Measurements from ENCODE around the gene RASA3. TPM values are rescaled to one million over a fixed set of nuclear protein-coding genes. Genes with fewer than 3 reads are reported as not detected.
"Not testable (repeated sequence)": the region's sequence is repeated elsewhere in the genome, so short reads cannot be mapped to it uniquely, and the experiment has no call there.

RASA3 gene
- 22.8 and 24.4 TPM in 2 replicates for total RNA-seq (2014; rRNA removed; shearing (Covaris generic))

- DNase-seq (ENCODE audit: low read depth), result peak; percentile 81
Observed at GRCh38 chr13:114132419-114133121, at the start of gene RASA3. TSS of gene RASA3 (minus strand) at chr13:114132623. CDS start at chr13:114132489, 134 bp downstream.

- no peak for DNase-seq (ENCODE audit: low read depth)
Observed at GRCh38 chr13:114179087-114179658, 46.8 kb upstream of the RASA3 start, which contains the start of gene CFAP97D2. TSS of gene CFAP97D2 (plus strand) at chr13:114179257. CDS start at chr13:114179331, 74 bp downstream.

- DNase-seq (ENCODE audit: low read depth), result no peak
Observed at GRCh38 chr13:114177245-114178010, 45.0 kb upstream of the RASA3 start.

DNA sequence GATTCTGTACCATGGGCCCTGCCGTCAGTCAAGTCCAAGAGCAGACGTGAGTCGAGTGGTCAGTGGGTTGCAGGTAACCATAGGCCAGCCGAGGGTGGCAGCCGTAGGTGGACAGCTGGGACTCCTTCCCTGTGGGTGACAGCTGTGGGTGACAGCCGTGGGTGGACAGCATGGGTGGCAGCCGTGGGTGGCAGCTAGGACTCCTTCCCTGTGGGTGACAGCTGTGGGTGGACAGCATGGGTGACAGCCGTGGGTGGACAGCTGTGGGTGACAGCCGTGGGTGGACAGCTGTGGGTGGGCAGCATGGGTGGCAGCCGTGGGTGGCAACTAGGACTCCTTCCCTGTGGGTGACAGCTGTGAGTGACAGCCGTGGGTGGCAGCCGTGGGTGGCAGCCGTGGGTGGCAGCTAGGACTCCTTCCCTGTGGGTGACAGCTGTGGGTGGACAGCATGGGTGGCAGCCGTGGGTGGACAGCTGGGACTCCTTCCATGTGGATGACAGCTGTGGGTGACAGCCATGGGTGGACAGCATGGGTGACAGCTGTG, 44.0 kb upstream of the RASA3 start:
- not testable (repeated sequence) for DNase-seq (ENCODE audit: low read depth)

DNA sequence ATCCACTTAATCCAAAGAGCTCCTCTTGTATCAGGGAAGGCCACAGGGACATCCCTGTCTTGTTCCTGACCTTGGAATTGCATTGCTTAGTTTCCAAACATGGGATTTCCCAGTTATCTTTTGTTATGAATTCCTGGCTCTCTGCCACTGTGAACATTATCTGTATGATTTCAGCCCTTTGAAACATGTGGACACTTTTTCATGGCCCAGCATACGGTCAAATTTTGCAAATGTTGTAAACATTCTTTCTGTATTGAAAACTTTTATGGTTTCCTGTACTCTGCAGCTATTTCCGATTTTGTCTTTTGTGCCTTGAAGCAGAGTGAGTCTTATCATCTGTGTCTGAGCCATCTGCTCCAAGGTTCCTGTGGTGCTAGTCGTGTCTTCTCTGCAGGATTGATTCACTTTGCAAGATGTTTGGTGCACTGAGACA, 42.1 kb upstream of the RASA3 start:
- DNase-seq (ENCODE audit: low read depth), result peak; percentile 9

DNA sequence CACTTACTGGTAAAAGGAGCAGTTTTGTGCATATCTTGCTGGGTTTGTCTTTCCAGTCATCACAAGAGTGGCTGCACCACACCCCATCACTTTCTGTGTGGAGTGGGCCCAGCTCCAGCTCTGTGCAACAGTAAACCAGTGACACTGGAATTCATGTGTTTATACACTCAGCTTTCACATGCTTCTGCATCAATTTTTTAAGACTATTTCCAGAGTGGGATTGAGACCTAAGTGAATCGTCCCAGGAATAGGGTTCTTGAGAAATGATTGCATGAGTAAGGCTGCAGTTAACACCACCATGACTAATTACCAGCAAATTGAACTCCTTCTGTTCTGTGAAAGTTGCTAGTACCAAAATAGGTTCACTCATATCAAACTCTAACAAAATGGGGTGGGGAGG, 41.3 kb upstream of the RASA3 start:
- DNase-seq (ENCODE audit: low read depth), result peak; percentile 51

DNA sequence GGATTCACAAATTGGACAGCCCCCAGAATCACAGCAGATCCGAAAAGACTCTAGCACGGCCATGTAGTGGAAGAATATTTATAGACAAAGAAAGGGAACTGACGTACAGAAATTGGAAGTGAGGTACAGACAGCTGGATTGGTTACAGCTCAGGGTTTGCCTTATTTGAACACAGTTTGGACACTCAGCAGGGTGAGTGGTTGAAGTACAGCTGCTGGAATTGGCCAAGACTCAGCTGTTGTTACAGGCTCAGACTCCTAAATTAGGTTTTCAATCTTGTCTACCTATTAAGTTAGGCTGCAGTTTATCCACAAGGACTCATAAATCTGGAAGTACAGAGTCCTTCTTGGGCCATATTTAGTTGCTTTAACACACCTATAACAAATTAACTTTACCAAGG, 40.8 kb upstream of the RASA3 start:
- DNase-seq (ENCODE audit: low read depth), result no peak

- DNase-seq (ENCODE audit: low read depth), result no peak
Observed at GRCh38 chr13:114167885-114168284, 35.5 kb upstream of the RASA3 start.

DNA sequence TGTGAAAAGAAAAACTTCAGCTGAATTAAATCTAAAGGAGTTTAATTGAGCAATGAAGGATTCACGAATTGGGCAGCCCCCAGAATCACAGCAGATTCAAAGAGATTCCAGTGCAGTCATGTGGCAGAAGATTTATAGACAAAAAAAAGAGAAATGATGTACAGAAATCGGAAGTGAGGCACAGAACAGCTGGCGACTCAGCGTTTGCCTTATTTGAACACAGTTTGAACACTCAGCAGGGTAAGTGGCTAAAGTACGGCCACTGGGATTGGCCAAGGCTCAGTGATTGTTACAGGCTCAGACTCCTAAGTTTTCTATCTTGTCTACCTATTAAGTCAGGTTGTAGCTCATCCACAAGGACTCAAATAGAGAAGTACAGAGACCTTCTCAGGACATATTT, 35.0 kb upstream of the RASA3 start:
- no peak for DNase-seq (ENCODE audit: low read depth)

GRCh38 chr13:114166381-114167131, 34.1 kb upstream of the RASA3 start:
- DNase-seq (ENCODE audit: low read depth), result peak; percentile 10

- no peak for DNase-seq (ENCODE audit: low read depth)
Observed at GRCh38 chr13:114164681-114165429, 32.4 kb upstream of the RASA3 start.

DNA sequence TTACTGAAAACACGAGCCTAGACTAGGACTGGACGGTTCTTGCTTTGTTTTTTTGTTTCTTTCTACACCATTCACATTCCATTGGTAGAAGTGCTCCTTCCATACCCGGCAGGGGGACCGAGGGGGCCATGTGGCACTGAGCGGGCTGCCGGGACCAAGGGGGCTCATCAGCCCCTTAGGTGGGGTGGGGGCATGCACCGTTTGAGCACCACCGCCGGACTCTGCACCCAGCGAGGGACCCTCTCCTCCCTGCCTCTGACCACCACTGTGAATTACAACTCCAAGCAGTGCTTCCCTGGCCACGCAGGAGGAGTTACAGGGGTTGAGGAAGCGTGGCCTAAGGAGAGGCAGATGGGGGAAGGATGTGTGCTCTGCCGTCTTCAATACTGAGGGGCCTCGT, 31.6 kb upstream of the RASA3 start:
- no peak for DNase-seq (ENCODE audit: low read depth)

- DNase-seq (ENCODE audit: low read depth), result no peak
Observed at GRCh38 chr13:114162533-114162922, 30.1 kb upstream of the RASA3 start.

GRCh38 chr13:114161644-114162532, 29.5 kb upstream of the RASA3 start:
- DNase-seq (ENCODE audit: low read depth), result peak; percentile 45

DNA sequence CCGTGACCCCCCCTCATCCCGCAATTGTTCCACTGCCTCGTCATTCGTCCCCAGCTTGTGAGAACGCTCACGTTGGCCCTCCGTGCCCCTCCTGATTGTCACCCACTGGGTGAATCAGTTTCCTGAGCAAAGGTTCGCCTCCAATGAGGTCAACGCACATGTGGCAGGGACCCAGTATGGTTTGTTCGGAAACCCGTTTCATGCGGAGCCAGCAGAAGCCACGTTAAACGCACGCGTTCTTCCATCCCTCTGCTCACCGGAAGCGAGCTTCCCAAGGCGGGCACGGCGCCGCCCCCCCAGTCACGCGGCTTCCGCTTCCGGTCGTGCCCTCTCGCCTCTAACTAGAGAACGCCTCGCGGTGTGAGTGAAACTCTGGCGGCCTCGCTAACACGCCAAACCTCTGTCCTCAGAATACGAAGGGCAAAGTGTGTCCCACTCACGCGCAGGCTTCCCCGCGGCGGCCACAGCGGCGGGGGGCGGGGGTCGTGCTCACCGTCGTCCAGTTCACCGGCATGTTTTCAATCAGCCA, 28.7 kb upstream of the RASA3 start:
- no peak for DNase-seq (ENCODE audit: low read depth)

DNA sequence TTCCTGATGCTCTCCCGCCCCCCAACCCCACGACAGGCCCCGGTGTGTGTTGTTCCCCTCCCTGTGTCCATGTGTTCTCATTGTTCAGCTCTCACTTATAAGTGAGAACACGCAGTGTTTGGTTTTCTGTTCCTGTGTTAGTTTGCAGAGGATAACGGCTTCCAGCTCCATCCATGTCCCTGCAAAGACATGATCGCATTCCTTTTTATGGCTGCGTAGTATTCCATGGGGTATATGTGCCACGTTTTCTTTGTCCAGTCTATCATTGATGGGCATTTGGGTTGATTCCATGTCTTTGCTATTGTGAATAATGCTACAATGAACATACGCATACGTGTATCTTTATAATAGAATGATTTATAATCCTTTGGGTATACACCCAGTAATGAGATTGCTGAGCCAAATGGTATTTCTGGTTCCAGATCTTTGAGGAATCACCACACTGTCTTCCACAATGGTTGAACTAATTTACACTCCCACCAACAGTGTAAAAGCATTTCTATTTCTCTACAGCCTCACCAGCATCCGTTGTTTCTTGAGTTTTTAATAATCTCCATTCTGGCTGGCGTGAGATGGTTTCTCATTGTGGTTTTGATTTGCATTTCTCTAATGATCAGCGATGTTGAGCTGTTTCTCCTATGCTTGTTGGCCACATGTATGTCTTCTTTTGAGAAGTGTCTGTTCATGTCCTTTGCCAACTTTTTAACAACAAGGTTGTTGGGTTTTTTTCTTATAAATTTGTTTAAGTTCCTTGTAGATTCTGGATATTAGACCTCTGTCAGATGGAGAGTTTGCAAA, 26.6 kb upstream of the RASA3 start:
- not testable (repeated sequence) for DNase-seq (ENCODE audit: low read depth)

DNA sequence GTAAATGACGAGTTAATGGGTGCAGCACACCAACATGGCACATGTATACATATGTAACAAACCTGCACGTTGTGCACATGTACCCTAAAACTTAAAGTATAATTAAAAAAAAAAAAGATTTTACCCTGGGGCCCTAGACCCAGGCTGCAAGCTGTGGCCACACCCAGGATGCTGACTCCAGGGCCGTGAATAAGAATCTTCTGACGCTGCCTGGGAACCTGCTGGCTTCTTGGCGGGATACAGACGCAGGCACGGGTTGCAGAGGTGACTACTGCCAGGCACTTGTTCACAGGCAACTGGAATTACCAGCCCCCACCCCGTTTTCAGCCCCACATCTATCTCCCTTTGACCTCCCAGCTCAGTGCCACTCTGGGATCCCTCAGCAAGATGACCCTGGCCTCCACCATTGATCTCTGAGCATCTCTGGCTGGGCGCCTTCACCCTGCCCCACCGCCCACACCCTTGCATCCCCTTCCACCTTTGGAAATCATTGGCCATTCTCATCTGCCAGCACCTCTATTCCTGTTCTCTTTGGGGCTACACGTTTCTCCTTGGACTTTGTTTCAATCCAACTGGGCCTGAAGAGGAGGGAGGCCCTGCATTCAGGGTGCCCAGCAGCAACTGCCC, 25.6 kb upstream of the RASA3 start:
- no peak for DNase-seq (ENCODE audit: low read depth)
